ENCODE data around the gene PLEKHF1. TPM values are rescaled to one million over a fixed set of nuclear protein-coding genes. Genes with fewer than 3 reads are reported as not detected.
"Not testable (repeated sequence)": the region's sequence is repeated elsewhere in the genome, so short reads cannot be mapped to it uniquely, and the experiment has no call there.

Gene PLEKHF1
- total RNA-seq, 1 donor from 2014 or later = 23.4 TPM

DNA sequence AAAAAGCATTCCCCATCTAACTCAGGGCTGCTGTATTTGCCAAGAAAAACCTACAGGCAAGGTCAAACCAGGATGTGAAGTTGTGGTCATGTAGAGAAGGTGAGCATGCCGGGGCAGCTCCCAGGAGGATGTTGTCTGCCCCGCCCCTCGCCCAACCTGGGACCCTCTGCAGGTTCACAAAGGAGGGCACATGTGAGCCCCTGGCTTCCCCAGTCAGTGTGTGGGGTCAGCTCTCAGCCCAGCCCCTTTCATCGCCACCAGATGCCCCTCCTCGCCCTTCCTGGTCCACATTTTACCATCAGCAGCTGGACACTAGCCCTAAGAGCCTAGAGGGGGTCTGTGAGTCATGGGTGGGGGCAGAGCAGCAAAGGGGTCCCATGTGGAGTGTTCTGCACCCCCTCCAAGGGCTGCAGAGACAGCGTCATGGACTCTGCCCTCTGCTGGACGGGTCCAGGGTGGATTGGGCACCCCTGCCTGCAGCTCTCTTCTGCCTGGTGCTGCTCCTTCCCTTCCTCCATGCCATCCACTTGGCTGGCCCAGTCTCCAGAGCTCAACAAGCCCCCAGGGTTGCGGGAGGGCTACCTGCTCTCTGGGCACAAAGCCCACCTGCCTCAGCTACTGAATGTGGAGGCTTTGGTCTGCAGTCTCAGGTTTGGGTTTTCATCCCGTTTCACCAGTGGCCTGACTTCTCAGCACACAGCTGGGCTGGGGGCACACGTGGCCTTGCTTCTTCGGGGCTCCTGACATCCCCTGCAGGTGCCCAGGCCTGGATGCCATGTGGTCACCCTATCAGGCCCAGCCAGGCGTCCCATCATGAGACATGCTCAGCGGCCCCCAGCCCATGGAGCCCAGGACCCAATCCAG lies 3.7 kb downstream of the PLEKHF1 start:
- FAIRE-seq = no peak
- no peaks in the 10 kb centered on the region for H3K27me3 ChIP-seq (ENCODE audit: control insufficient read depth, insufficient read depth, low read length)
- H3K36me3 ChIP-seq (ENCODE audit: control insufficient read depth, insufficient read depth, low read length) = no peaks in the 10 kb centered on the region
- DNase-seq (ENCODE audit: low read depth) = peak; percentile 37
- H3K4me3 ChIP-seq (ENCODE audit: low read depth, low read length) = no peak overlapping the region
- TF ChIP-seq, protein P1, sequence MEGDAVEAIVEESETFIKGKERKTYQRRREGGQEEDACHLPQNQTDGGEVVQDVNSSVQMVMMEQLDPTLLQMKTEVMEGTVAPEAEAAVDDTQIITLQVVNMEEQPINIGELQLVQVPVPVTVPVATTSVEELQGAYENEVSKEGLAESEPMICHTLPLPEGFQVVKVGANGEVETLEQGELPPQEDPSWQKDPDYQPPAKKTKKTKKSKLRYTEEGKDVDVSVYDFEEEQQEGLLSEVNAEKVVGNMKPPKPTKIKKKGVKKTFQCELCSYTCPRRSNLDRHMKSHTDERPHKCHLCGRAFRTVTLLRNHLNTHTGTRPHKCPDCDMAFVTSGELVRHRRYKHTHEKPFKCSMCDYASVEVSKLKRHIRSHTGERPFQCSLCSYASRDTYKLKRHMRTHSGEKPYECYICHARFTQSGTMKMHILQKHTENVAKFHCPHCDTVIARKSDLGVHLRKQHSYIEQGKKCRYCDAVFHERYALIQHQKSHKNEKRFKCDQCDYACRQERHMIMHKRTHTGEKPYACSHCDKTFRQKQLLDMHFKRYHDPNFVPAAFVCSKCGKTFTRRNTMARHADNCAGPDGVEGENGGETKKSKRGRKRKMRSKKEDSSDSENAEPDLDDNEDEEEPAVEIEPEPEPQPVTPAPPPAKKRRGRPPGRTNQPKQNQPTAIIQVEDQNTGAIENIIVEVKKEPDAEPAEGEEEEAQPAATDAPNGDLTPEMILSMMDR (IDR thresholded peaks at IDR 0.05; ENCODE audit: insufficient read depth, low read length, severe bottlenecking) = peak; percentile 36

DNA sequence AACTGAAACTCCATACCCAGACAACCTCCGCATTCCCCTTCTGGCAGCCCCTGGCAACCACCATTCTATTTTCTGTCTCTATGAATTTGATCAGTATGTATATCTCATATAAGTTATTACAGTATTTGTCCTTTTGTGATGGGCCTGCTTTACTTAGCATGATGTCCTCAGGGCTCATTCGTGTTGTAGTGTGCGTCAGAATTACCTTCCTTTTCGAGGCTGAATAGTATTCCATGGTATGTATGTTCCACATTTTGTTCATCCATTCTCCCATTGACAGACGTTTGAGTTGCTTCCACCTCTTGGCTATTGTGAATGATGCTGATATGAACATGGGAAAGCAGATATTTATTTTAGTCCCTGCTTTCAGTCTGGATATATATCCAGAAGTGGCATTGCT lies 5.0 kb downstream of the PLEKHF1 start:
- FAIRE-seq (no peak), DNase-seq (ENCODE audit: low read depth) (no peak)
- no peaks in the 10 kb centered on the region for H3K27me3 ChIP-seq (ENCODE audit: control insufficient read depth, insufficient read depth, low read length)
- peaks cover 3% of the 10 kb centered on the region for H3K36me3 ChIP-seq (ENCODE audit: control insufficient read depth, insufficient read depth, low read length)
- TF ChIP-seq, protein P1 (IDR thresholded peaks at IDR 0.05; ENCODE audit: insufficient read depth, low read length, severe bottlenecking) = no peak
- H3K4me3 ChIP-seq (ENCODE audit: low read depth, low read length) = no peak overlapping the region

DNA sequence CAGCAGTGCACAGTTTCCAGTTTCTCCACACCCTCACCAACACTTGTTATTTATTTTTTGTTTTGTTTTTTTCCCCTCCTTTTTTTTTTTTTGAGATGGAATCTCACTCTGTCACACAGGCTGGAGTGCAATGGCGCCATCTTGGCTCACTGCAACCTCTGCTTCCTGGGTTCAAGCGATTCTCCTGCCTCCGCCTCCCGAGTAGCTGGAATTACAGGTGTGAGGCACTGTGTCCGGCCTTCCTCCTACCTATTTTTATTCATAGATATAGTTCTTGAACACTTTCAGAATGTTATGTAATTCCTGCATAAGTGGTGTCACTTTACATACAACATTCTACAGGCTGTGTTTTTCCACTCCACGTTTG lies 5.7 kb downstream of the PLEKHF1 start:
- not testable (repeated sequence) for DNase-seq (ENCODE audit: low read depth)

DNA sequence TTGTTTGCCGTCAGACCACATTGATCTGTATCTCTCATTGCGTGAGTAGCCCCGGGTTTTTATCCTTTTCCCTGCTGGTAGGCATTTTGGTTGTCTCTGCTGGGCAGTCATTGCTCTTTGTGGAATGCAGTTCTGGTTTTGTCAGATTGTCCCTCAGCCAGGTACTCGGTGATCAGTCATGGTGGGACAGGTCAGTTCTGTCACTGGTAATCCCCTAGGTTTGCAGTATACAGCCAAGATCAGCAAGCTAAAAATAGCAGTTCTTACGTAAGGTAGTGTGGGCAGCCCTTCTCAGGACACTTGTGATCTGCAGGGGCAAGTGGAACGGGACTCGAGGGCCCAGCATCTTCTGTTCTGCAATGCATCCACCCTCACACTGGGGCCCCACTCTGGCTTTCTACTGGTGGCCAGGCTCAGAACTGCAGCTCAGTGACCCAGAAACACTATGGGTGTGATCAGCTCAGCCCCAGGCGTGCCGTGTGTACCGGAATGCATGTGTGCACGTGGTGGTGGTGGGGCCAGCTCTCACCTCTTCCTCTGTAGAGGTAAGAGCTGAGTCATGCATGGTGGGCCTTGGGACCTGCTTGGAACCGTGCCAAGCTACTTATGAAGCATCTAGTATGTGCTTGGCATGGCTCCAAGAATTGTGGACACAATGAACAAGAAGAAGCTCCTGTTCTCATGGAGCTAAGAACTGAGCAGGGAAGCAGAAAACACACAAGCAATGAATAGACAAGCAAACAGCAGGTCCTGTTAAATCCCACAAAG lies 6.3 kb downstream of the PLEKHF1 start:
- TF ChIP-seq, protein P1 (IDR thresholded peaks at IDR 0.05; ENCODE audit: insufficient read depth, low read length, severe bottlenecking) = peak; percentile 54
- peaks cover 3% of the 10 kb centered on the region for H3K36me3 ChIP-seq (ENCODE audit: control insufficient read depth, insufficient read depth, low read length)
- FAIRE-seq = peak; percentile 28

More for the DNA sequence above, 5.7 kb downstream of the PLEKHF1 start:
- FAIRE-seq; H3K27me3 ChIP-seq (ENCODE audit: control insufficient read depth, insufficient read depth, low read length); H3K36me3 ChIP-seq (ENCODE audit: control insufficient read depth, insufficient read depth, low read length); H3K4me3 ChIP-seq (ENCODE audit: low read depth, low read length): not testable (repeated sequence)

GRCh38 chr19:29672319-29672932 lies 7.2 kb downstream of the PLEKHF1 start:
- no peak for DNase-seq (ENCODE audit: low read depth)
- Histone ChIP-seq H3K4me3 (ENCODE audit: low read depth, low read length) (no peak overlapping the region), H3K36me3 (ENCODE audit: control insufficient read depth, insufficient read depth, low read length) (peaks cover 3% of the 10 kb centered on the region), H3K27me3 (ENCODE audit: control insufficient read depth, insufficient read depth, low read length) (no peaks in the 10 kb centered on the region)
- TF ChIP-seq, protein P1 (IDR thresholded peaks at IDR 0.05; ENCODE audit: insufficient read depth, low read length, severe bottlenecking) = no peak
- no peak for FAIRE-seq

More for the DNA sequence above, 6.3 kb downstream of the PLEKHF1 start:
- Histone ChIP-seq H3K27me3 (ENCODE audit: control insufficient read depth, insufficient read depth, low read length) (no peaks in the 10 kb centered on the region), H3K4me3 (ENCODE audit: low read depth, low read length) (no peak overlapping the region)
- peak; percentile 76 for DNase-seq (ENCODE audit: low read depth)

DNA sequence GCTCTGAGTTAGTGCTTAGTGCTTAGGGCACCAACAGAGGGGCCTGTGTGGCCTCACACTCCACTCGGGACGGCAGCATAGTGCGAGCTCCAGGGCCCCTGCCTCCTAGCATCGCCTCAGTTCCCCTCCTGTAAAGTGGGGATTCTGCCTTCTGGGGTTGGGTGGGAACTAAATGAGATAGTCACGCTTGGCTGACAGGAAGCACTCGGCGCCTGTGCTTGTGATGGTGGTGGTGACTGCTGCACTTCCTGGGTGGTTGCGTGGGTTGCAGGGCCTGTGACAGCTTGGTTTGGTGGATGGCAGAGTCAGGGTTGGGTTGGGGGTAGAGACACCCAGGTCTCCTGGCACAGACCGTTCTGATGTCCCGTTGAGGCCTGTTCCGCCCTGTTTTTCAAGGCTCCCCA lies 7.7 kb downstream of the PLEKHF1 start:
- Histone ChIP-seq H3K36me3 (ENCODE audit: control insufficient read depth, insufficient read depth, low read length) (peaks cover 3% of the 10 kb centered on the region), H3K27me3 (ENCODE audit: control insufficient read depth, insufficient read depth, low read length) (no peaks in the 10 kb centered on the region), H3K4me3 (ENCODE audit: low read depth, low read length) (no peak overlapping the region)
- FAIRE-seq (no peak), DNase-seq (ENCODE audit: low read depth) (no peak)
- TF ChIP-seq, protein P1 (IDR thresholded peaks at IDR 0.05; ENCODE audit: insufficient read depth, low read length, severe bottlenecking) = no peak

Measured in bronchial epithelial cell (primary cell).